ENCODE measurements around the gene COMMD8. TPM values are rescaled to one million over a fixed set of nuclear protein-coding genes. Genes with fewer than 3 reads are reported as not detected.

COMMD8 gene
- total RNA-seq, 2 donors from 2014 or later, result 4.6 to 9.9 TPM

DNA sequence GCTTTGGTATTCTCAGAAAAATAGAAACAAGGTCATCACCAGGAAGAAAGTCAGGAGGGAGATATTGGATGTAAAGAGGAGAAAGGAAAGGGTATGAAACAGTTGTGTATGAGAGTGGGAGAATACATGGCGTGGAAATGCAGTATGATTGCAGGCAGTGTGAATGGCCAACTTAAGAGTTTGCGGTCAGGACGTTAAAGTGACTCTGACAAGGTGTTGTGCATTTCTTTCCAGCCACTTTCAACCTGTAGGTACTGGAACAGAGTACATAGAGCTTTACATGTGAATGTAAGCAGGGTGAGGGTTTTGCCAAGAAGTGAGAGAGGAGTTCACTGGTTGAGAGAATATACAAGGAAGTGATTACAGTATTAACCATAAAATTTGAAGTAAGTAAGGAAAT, 37.3 kb upstream of the COMMD8 start:
- 51 to 60% methylated on average over 3 of the region's 3 CpGs for WGBS, 2 donors
- intact Hi-C loops (cut with DNase I), result no loop called here
- Histone ChIP-seq H3K9me3 (no peaks in the 10 kb centered on the region), H3K4me3 (no peak overlapping the region), H3K4me1 (no peaks in the 10 kb centered on the region), H3K27me3 (no peaks in the 10 kb centered on the region), H3K36me3 (replicated peaks in 1 of 2; ENCODE audit: insufficient read depth in 1 of 2, low read depth in 2 of 2) (no peaks in the 10 kb centered on the region), H3K27ac (no peak overlapping the region)
- ATAC-seq (no peak), DNase-seq (no peak)
- TF ChIP-seq POLR2A (IDR thresholded peaks at IDR 0.05), result no peak
- TF ChIP-seq, protein P1, sequence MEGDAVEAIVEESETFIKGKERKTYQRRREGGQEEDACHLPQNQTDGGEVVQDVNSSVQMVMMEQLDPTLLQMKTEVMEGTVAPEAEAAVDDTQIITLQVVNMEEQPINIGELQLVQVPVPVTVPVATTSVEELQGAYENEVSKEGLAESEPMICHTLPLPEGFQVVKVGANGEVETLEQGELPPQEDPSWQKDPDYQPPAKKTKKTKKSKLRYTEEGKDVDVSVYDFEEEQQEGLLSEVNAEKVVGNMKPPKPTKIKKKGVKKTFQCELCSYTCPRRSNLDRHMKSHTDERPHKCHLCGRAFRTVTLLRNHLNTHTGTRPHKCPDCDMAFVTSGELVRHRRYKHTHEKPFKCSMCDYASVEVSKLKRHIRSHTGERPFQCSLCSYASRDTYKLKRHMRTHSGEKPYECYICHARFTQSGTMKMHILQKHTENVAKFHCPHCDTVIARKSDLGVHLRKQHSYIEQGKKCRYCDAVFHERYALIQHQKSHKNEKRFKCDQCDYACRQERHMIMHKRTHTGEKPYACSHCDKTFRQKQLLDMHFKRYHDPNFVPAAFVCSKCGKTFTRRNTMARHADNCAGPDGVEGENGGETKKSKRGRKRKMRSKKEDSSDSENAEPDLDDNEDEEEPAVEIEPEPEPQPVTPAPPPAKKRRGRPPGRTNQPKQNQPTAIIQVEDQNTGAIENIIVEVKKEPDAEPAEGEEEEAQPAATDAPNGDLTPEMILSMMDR (IDR thresholded peaks at IDR 0.05), result no peak

DNA sequence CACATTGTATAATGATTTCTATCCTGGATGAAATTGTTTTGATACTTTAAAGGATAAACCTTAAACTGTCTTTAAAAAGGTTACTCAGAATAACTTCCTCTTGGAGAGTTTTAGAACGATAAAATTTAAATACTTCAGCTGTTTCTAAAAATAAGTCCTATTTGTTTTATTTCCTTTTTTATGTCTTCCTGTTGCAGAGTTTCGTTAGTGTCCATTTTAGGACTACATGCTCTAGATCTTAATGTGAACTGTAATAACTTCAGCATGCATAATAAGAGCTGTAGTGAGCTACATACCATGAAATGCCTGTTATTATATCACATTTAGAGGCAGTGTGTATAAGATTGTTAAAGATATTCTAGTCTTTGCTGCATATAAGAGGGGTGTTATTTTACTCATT, 36.2 kb upstream of the COMMD8 start:
- Histone ChIP-seq H3K27me3 (no peaks in the 10 kb centered on the region), H3K4me1 (no peaks in the 10 kb centered on the region), H3K9me3 (no peaks in the 10 kb centered on the region), H3K27ac (no peak overlapping the region), H3K36me3 (replicated peaks in 1 of 2; ENCODE audit: insufficient read depth in 1 of 2, low read depth in 2 of 2) (no peaks in the 10 kb centered on the region), H3K4me3 (no peak overlapping the region)
- intact Hi-C loops (cut with DNase I), result no loop called here
- 71 to 72% methylated on average over 2 of the region's 2 CpGs for WGBS, 2 donors
- ATAC-seq, result no peak
- DNase-seq, result no peak
- TF ChIP-seq, protein P1 (IDR thresholded peaks at IDR 0.05), result no peak
- TF ChIP-seq POLR2A (IDR thresholded peaks at IDR 0.05), result no peak

DNA sequence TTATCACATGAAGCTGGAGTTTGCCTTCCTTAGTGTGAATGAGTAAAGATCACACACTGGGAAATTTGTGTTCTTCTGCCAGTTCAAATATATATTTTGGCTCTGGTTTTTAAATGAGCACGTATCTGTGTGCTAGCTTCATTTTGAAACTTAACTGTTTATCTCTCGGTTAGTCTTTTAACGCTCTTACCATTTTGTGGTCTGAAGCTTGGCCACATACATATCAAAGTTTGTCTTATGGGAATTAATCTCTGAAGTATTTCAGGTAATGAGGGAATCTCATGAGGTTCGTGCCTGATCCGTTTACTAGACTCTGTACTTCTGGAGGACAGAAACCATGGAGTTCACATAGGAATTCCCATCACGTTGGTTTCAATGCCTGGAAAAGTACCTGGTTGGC, 35.4 kb upstream of the COMMD8 start:
- Histone ChIP-seq H3K36me3 (replicated peaks in 1 of 2; ENCODE audit: insufficient read depth in 1 of 2, low read depth in 2 of 2) (no peaks in the 10 kb centered on the region), H3K27ac (no peak overlapping the region), H3K4me3 (no peak overlapping the region), H3K27me3 (no peaks in the 10 kb centered on the region), H3K9me3 (no peaks in the 10 kb centered on the region), H3K4me1 (no peaks in the 10 kb centered on the region)
- 61 to 76% methylated on average over 6 of the region's 6 CpGs for WGBS, 2 donors
- DNase-seq (no peak), ATAC-seq (no peak)
- TF ChIP-seq, protein P1 (IDR thresholded peaks at IDR 0.05), result no peak
- TF ChIP-seq POLR2A (IDR thresholded peaks at IDR 0.05), result no peak
- intact Hi-C loops (cut with DNase I), result no loop called here

DNA sequence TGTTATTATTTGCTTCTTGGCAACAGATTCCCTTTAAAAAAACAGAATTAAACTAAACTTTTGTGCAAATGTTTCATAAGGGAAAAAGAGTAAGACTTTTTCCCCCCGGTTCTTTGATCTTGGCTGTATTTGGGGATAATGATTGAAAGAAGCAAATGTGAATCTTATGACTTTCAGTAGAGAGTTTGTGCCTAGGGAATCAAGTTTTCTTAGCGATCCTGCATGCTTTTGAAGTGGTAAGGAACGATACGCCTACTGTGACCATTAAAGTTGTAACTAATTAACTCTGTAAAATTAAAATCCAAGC, 30.6 kb upstream of the COMMD8 start:
- Histone ChIP-seq H3K4me3 (no peak overlapping the region), H3K9me3 (no peaks in the 10 kb centered on the region), H3K4me1 (no peaks in the 10 kb centered on the region), H3K27me3 (no peaks in the 10 kb centered on the region), H3K27ac (no peak overlapping the region), H3K36me3 (replicated peaks in 1 of 2; ENCODE audit: insufficient read depth in 1 of 2, low read depth in 2 of 2) (no peaks in the 10 kb centered on the region)
- DNase-seq (no peak), ATAC-seq (no peak)
- TF ChIP-seq, protein P1 (IDR thresholded peaks at IDR 0.05), result no peak
- TF ChIP-seq POLR2A (IDR thresholded peaks at IDR 0.05), result no peak
- intact Hi-C loops (cut with DNase I), result no loop called here
- WGBS, 2 donors, result 56 to 70% methylated on average over 4 of the region's 4 CpGs

DNA sequence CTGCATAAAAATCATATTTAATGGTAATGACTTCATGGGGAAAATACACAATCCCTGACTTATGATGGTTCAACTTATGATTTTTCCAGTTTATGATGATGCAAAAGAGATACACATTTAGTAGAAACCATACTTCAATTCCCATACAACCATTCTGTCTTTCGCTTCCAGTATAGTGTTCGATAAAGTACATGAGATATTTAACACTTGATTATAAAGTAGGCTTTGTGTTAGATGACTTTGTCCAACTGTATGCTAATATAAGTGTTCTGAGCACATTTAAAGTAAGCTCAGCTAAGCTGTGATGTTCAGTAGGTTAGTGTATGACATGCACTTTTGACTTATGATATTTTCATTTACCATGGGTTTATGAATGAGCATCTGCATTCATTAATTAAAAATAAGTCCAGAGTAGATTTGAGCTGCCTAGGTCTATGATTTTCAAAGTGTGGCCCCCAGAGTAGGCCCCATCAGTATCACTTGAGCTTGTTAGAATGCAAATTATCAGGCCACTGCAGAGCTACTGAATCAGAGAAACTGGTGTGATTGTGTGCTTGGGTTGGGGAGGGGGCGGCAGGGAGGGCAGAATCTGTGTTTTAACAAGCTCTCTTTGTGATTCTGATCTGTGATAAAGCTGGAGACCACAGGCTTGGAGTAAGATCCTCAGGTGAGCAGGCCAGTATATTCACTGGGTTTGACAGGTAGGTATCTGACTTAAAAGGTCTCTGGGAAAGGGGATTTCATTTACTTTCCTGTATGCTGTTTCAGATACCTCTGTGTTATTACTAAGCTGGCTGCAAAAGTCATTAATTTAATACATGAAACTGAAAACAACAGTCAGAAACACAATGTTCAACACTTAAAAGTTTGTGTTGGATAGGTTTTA, 30.0 kb upstream of the COMMD8 start:
- TF ChIP-seq, protein P1 (IDR thresholded peaks at IDR 0.05), result no peak
- no peak for TF ChIP-seq POLR2A (IDR thresholded peaks at IDR 0.05)
- no peak for ATAC-seq
- WGBS, 2 donors, result 83 to 91% methylated on average over 3 of the region's 3 CpGs
- Histone ChIP-seq H3K4me3 (no peak overlapping the region), H3K9me3 (no peaks in the 10 kb centered on the region), H3K27me3 (no peaks in the 10 kb centered on the region), H3K4me1 (no peaks in the 10 kb centered on the region), H3K36me3 (replicated peaks in 1 of 2; ENCODE audit: insufficient read depth in 1 of 2, low read depth in 2 of 2) (no peaks in the 10 kb centered on the region), H3K27ac (no peak overlapping the region)
- intact Hi-C loops (cut with DNase I), result no loop called here
- DNase-seq, result no peak
